GM19099 (cell line): ENCODE measurements around the gene KERA.

Experiments
- POLR2A ChIP-seq: IDR thresholded peaks from 3 replicates; pipeline ENCODE4 v1.6.1; 2011; ENCODE audit warnings: low read depth; ENCODE audit not compliant: insufficient read length; ENCODE audit errors: extremely low read depth

Gene KERA

GRCh38 chr12:91052026-91052425, 5.8 kb downstream of the KERA start:
- no peak for TF ChIP-seq POLR2A

GRCh38 chr12:91044586-91044985, 13.2 kb downstream of the KERA start:
- no peak for TF ChIP-seq POLR2A

- no peak for TF ChIP-seq POLR2A
Measured at GRCh38 chr12:91043408-91043807, 14.4 kb downstream of the KERA start.

GRCh38 chr12:91040096-91040755, 17.6 kb downstream of the KERA start:
- no peak for TF ChIP-seq POLR2A

- no peak for TF ChIP-seq POLR2A
Measured at GRCh38 chr12:91037276-91037675, 20.5 kb downstream of the KERA start.

GRCh38 chr12:91033251-91033650, 24.6 kb downstream of the KERA start:
- TF ChIP-seq POLR2A, result no peak

- no peak for TF ChIP-seq POLR2A
Measured at GRCh38 chr12:91023326-91024004, 34.4 kb downstream of the KERA start.

- TF ChIP-seq POLR2A, result no peak
Measured at GRCh38 chr12:91021076-91021475, 36.7 kb downstream of the KERA start.

GRCh38 chr12:91019455-91019854, 38.4 kb downstream of the KERA start:
- TF ChIP-seq POLR2A, result no peak

- TF ChIP-seq POLR2A, result no peak
Measured at GRCh38 chr12:91017511-91018263, 40.1 kb downstream of the KERA start.

- no peak for TF ChIP-seq POLR2A
Measured at GRCh38 chr12:91017043-91017442, 40.8 kb downstream of the KERA start.

- no peak for TF ChIP-seq POLR2A
Measured at GRCh38 chr12:91009319-91009950, 48.4 kb downstream of the KERA start.

- no peak for TF ChIP-seq POLR2A
Measured at GRCh38 chr12:91007531-91008290, 50.1 kb downstream of the KERA start.

GRCh38 chr12:91004872-91005271, 53.0 kb downstream of the KERA start, which contains the start of gene EPYC:
Gene EPYC (minus strand): TSS chr12:91004972. CDS start chr12:91002565, 2,407 bp downstream.
- TF ChIP-seq POLR2A, result no peak
